ENCODE data around the gene UBR3. TPM values are rescaled to one million over a fixed set of nuclear protein-coding genes. Genes with fewer than 3 reads are reported as not detected.

The UBR3 gene
- total RNA-seq, 1 experiment from 2014 or later = 21.9 TPM

GRCh38 chr2:169796441-169796840, 30.8 kb upstream of the UBR3 start:
- intact Hi-C loops (cut with micrococcal nuclease; ENCODE audit: unreplicated experiment) = no loop called here
- TF ChIP-seq CTCF (conservative IDR thresholded peaks at IDR 0.05) = no peak
- no peak for TF ChIP-seq EZH2 (IDR thresholded peaks at IDR 0.05; ENCODE audit: low read depth)

GRCh38 chr2:169797601-169798000, 29.7 kb upstream of the UBR3 start:
- CTCF ChIA-PET = no interaction called here

More at GRCh38 chr2:169796441-169796840, 30.8 kb upstream of the UBR3 start:
- H3K27me3 ChIP-seq (ENCODE audit: insufficient read depth, low read depth) = no peaks in the 10 kb centered on the region
- H3K9me2 ChIP-seq (ENCODE audit: insufficient read depth) = no peaks in the 10 kb centered on the region
- H3K27ac ChIP-seq = no peak overlapping the region
- peak in 1 of 2 experiments; percentile 5 for DNase-seq
- H3K4me2 ChIP-seq = no peak overlapping the region
- peaks cover 25% of the 10 kb centered on the region for H3K79me2 ChIP-seq (ENCODE audit: low read depth)
- H2AFZ ChIP-seq = no peak overlapping the region
- no peak overlapping the region for H3K4me3 ChIP-seq
- BruUV-seq (replicated peaks) = no TSS peak
- H4K20me1 ChIP-seq (ENCODE audit: insufficient read depth) = no peaks in the 10 kb centered on the region; the same call in 1 of the 2 replicates
- ChIA-PET POLR2A (ENCODE audit: unreplicated experiment) (interaction anchor here (0.6 to 0.8 kb wide), 2 partner anchors 16 to 131 kb away, joined by 10 to 18 read pairs; no protein-coding TSS in a partner anchor), CTCF (no interaction called here)
- no peaks in the 10 kb centered on the region for H3K4me1 ChIP-seq (replicated peaks; ENCODE audit: insufficient read depth)
- H3K36me3 ChIP-seq (ENCODE audit: low read depth) = no peaks in the 10 kb centered on the region
- H3K9me3 ChIP-seq (ENCODE audit: insufficient read depth, low read depth) = no peaks in the 10 kb centered on the region
- no peaks in the 10 kb centered on the region for H3F3A ChIP-seq (ENCODE audit: insufficient read depth, low read depth)

GRCh38 chr2:169798397-169798717, 28.9 kb upstream of the UBR3 start:
- CTCF ChIA-PET = no interaction called here

More at GRCh38 chr2:169797601-169798000, 29.7 kb upstream of the UBR3 start:
- no peaks in the 10 kb centered on the region for H3K9me2 ChIP-seq (ENCODE audit: insufficient read depth)
- no peaks in the 10 kb centered on the region for H3K9me3 ChIP-seq (ENCODE audit: insufficient read depth, low read depth)
- H3K27ac ChIP-seq = no peak overlapping the region
- TF ChIP-seq CTCF (conservative IDR thresholded peaks at IDR 0.05) = no peak
- TF ChIP-seq EZH2 (IDR thresholded peaks at IDR 0.05; ENCODE audit: low read depth) = no peak
- no peak overlapping the region for H3K4me2 ChIP-seq
- no peaks in the 10 kb centered on the region for H3K36me3 ChIP-seq (ENCODE audit: low read depth)
- no peaks in the 10 kb centered on the region for H3K27me3 ChIP-seq (ENCODE audit: insufficient read depth, low read depth)
- DNase-seq = no peak
- H3K4me1 ChIP-seq (replicated peaks; ENCODE audit: insufficient read depth) = no peaks in the 10 kb centered on the region
- intact Hi-C loops (cut with micrococcal nuclease; ENCODE audit: unreplicated experiment) = no loop called here
- no peak overlapping the region for H3K4me3 ChIP-seq
- peak overlapping the region; percentile 87; the same call in 1 of the 2 replicates for H2AFZ ChIP-seq
- no TSS peak for BruUV-seq (replicated peaks)
- POLR2A ChIA-PET (ENCODE audit: unreplicated experiment) = interaction anchor here (0.8 kb wide), 1 partner anchor 132 kb away, joined by 10 read pairs; no protein-coding TSS in a partner anchor
- no peaks in the 10 kb centered on the region for H3F3A ChIP-seq (ENCODE audit: insufficient read depth, low read depth)
- H4K20me1 ChIP-seq (ENCODE audit: insufficient read depth) = no peaks in the 10 kb centered on the region; the same call in 1 of the 2 replicates
- peaks cover 36% of the 10 kb centered on the region for H3K79me2 ChIP-seq (ENCODE audit: low read depth)

More at GRCh38 chr2:169798397-169798717, 28.9 kb upstream of the UBR3 start:
- H3K27ac ChIP-seq = peak overlapping the region; percentile 79
- no peaks in the 10 kb centered on the region for H3K9me3 ChIP-seq (ENCODE audit: insufficient read depth, low read depth)
- H3K4me2 ChIP-seq = peak overlapping the region; percentile 85
- intact Hi-C loops (cut with micrococcal nuclease; ENCODE audit: unreplicated experiment) = loop anchor here (2.0 kb wide), 1 partner anchor 26 kb away; the partner anchor contains the start of gene METTL5
- BruUV-seq (replicated peaks) = no TSS peak
- no peaks in the 10 kb centered on the region for H3F3A ChIP-seq (ENCODE audit: insufficient read depth, low read depth)
- TF ChIP-seq CTCF (conservative IDR thresholded peaks at IDR 0.05) = no peak
- TF ChIP-seq EZH2 (IDR thresholded peaks at IDR 0.05; ENCODE audit: low read depth) = no peak
- POLR2A ChIA-PET (ENCODE audit: unreplicated experiment) = no interaction called here
- H4K20me1 ChIP-seq (ENCODE audit: insufficient read depth) = no peaks in the 10 kb centered on the region; the same call in 1 of the 2 replicates
- H3K4me1 ChIP-seq (replicated peaks; ENCODE audit: insufficient read depth) = no peaks in the 10 kb centered on the region
- no peaks in the 10 kb centered on the region for H3K27me3 ChIP-seq (ENCODE audit: insufficient read depth, low read depth)
- no peak for DNase-seq
- peaks cover 43% of the 10 kb centered on the region for H3K79me2 ChIP-seq (ENCODE audit: low read depth)
- no peaks in the 10 kb centered on the region for H3K9me2 ChIP-seq (ENCODE audit: insufficient read depth)
- H3K36me3 ChIP-seq (ENCODE audit: low read depth) = no peaks in the 10 kb centered on the region
- peak overlapping the region; percentile 94; the same call in 1 of the 2 replicates for H3K4me3 ChIP-seq
- peak overlapping the region; percentile 87 for H2AFZ ChIP-seq
